GM10266 (cell line): Measurements from ENCODE around the gene TMEM94.
"Not testable (repeated sequence)": the region's sequence is repeated elsewhere in the genome, so short reads cannot be mapped to it uniquely, and the experiment has no call there.

Experiments used
- DNase-seq: peaks from one replicate; pipeline ENCODE4 v3.0.0; 2012; ENCODE audit errors: extremely low spot score
- TF ChIP-seq, protein P1 (sequence below): IDR thresholded peaks from 2 replicates; pipeline ENCODE4 v1.5.1; 2012; ENCODE audit warnings: mild to moderate bottlenecking, low read depth; ENCODE audit not compliant: control insufficient read depth, insufficient read depth; ENCODE audit errors: missing control alignments

The TMEM94 gene

DNA sequence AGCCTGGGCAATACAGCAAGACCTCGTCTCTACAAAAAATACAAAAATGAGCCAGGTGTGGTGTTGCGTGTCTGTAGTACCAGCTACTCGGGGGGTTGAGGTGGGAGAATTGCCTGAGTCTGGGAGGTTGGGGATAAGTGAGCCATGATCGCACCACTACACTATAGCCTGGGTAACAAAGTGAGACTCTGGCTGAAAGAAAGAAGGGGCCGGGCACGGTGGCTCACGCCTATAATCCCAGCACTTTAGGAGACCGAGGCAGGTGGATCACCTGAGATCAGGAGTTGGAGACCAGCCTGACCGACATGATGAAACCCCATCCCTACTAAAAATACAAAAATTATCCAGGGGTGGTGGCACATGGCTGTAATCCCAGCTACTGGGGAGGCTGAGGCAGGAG lies 40.4 kb upstream of the TMEM94 start:
- TF ChIP-seq, protein P1, sequence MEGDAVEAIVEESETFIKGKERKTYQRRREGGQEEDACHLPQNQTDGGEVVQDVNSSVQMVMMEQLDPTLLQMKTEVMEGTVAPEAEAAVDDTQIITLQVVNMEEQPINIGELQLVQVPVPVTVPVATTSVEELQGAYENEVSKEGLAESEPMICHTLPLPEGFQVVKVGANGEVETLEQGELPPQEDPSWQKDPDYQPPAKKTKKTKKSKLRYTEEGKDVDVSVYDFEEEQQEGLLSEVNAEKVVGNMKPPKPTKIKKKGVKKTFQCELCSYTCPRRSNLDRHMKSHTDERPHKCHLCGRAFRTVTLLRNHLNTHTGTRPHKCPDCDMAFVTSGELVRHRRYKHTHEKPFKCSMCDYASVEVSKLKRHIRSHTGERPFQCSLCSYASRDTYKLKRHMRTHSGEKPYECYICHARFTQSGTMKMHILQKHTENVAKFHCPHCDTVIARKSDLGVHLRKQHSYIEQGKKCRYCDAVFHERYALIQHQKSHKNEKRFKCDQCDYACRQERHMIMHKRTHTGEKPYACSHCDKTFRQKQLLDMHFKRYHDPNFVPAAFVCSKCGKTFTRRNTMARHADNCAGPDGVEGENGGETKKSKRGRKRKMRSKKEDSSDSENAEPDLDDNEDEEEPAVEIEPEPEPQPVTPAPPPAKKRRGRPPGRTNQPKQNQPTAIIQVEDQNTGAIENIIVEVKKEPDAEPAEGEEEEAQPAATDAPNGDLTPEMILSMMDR: no peak
- DNase-seq: no peak

DNA sequence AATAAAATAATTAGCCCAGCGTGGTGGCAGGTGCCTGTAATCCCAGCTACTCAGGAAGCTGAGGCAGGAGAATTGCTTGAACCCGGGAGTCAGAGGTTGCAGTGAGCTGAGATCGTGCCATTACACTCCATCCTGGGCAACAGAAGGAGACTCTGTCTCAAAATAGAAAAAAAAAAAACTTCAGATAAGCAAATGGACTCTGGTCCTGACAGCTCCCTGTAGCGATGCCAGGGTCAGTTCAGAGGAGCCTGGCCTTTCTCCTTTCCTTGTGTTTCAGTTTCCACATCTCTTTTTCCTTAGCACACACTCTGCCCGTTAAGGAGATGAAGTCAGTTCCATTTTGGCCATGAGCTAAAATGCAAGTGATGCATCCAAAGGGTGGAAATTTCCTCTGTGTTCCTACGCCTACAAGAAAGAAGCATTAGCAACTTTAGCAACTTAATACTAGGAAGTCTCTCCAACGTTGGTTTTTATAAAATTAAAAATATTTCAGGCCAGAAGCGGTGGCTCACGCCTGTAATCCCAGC lies 39.3 kb upstream of the TMEM94 start:
- TF ChIP-seq, protein P1: no peak
- no peak for DNase-seq

- TF ChIP-seq, protein P1: no peak
Measured at GRCh38 chr17:75418531-75418930, 37.9 kb upstream of the TMEM94 start.

DNA sequence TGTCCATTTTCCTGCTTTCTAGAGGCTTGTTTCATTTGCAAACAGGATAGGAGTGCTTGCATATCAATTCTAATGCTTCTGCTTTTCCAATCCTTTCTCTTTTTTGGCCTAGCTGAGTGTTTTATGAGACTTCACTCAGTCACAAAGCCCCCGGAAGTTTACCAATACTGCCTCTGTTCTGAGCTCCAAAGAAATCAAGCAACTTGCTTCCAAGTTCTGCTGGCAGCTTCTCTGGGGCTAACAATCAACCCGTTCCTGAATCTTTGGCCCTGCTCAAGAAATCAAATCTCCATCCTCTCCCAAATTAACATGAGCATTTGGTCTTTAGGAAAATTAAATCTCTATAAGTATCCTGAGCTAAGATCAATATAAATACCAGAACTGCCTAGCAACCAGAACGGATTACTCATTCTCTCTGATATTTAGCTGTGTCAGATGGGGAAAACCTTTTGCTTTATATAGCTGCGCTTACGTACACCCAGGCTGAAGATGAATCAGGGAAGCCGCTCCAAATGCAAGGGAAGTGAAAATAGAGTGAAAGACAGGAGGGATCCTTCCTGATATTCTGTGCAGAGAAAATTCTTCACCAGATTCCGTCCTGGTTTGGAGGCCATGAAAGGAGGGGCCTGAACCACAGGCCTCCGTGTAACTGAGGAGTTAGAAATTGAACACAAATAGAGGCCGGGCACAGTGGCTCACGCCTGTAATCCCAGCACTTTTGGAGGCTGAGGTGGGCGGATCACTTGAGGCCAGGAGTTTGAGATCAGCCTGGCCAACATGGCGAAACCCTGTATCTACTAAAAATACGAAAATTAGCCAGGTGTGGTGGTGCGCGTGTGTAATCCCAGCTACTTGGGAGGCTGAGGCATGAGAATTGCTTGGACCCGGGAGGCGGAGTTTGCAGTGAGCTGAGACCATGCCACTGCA lies 27.6 kb upstream of the TMEM94 start:
- no peak for DNase-seq
- TF ChIP-seq, protein P1: no peak

More at GRCh38 chr17:75418531-75418930, 37.9 kb upstream of the TMEM94 start:
- DNase-seq: no peak

DNA sequence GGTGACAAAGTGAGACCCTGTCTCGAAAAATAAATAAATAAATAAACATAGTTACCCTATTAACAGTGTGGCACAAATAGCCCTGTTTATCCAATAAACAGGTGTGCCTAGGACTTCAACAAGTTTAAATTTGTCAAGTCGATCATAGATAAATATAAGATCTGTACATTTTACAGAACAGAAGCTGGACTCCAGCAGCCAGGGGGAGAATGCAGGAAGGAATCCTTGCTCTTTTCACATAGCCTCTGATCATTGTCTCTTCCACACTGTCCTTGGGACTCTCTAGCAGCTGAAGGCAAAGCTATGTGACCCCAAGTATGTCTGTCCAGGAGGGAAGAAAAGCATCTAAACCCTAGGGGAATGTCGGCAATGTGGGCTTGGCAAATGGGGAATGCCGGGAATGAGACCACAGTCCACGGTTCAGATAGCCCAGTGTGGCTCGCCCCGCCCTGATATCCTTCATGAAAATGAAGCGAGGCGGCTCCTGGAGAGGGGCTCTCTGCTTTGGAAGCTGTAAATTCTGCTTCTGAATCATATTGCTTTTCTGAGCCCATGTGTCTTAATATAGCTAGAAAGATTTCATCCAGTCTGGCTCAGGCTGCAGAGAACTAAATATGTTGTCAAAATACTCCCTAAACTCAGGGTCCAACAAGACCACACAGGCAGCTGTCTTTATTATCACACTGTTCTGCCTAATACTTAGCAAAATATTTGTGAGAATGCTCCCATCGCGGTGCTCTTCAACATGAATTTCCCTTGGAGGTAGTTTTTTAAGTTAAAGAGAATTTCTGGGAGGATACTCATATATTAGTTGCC lies 26.1 kb upstream of the TMEM94 start:
- DNase-seq: no peak

GRCh38 chr17:75433218-75433783 lies 23.1 kb upstream of the TMEM94 start:
- no peak for DNase-seq
- TF ChIP-seq, protein P1: no peak

More for the DNA sequence above, 26.1 kb upstream of the TMEM94 start:
- TF ChIP-seq, protein P1: no peak

- DNase-seq: not testable (repeated sequence)
Measured at GRCh38 chr17:75434433-75434832, 22.0 kb upstream of the TMEM94 start.

- DNase-seq: not testable (repeated sequence)
Measured at GRCh38 chr17:75437404-75437803, 19.0 kb upstream of the TMEM94 start.
